GM10266 (cell line): ENCODE data around the gene VGLL4.

ENCODE experiments used
- DNase-seq: peaks from one replicate; pipeline ENCODE4 v3.0.0; 2012; ENCODE audit errors: extremely low spot score
- CTCF ChIP-seq: IDR thresholded peaks from 2 replicates; pipeline ENCODE4 v1.5.1; 2012; ENCODE audit warnings: mild to moderate bottlenecking, low read depth; ENCODE audit not compliant: control insufficient read depth, insufficient read depth; ENCODE audit errors: missing control alignments

The VGLL4 gene

DNA sequence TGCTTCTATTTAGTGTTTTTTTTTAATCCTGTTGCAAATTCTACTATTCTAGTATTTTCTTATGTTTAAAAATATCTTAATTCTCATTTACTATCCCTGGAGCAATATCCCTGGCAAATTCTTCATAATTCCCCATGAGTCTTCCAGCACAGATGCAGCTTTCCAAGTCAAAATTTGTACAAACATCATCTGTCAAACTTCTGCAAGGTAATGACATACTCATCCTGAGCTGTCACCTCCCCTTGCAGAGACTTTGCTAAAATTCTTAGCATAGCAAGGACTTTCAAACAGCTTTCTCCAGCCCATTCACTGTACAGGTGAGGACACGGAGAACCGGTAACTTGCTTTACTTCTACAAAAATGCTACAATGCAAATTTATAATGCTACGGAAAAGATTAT is 28.6 kb upstream of the VGLL4 start:
- no peak for TF ChIP-seq CTCF
- no peak for DNase-seq

GRCh38 chr3:11671648-11672100 is 28.0 kb upstream of the VGLL4 start:
- peak; percentile 37 for DNase-seq
- TF ChIP-seq CTCF: no peak

DNA sequence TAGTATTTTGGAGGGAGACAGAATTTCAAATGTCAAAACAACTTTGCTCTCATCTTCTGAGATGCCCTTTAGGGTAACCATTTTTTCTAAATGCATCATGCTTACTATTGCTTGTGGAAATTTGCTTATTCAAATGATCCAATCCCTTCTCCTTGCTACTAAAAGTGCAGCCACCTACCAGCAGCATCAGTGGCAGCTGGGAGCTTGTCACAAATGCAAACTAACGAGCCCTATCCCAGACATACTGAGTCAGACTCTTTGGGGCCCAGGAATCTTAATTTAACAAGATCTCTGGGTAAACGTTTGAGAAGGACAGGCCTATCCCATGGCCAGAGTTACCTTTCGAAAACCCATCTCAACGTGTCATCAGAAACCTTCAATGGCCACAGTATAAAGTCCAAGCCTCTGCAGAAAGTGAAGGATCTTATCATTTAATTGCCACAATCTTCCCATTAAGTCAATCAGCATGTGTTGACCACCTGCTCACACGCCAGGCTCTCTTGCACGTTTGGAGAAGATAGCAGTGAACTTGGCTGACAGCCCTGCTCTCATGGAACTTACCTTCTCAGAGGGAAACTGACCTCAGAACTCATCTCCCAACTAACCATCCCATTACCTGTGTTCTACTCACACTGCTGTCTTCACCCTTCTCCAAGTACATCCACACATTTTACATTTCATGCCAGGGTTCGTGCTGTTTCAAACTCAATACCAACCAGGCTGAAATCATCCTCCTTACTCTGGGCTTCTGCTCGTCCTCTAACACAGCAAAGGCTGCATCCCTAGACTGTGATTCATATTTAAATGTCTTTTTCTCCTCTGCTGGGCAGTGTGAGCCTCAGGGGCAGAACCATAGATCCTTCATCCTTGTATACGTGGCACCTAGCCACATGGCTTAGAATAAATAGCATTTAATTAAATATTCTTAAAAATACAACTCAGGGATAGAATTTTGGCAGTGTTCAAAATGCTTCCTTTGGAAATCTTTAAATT is 24.8 kb upstream of the VGLL4 start:
- DNase-seq: no peak
- TF ChIP-seq CTCF: no peak

GRCh38 chr3:11665331-11665730 is 21.6 kb upstream of the VGLL4 start:
- TF ChIP-seq CTCF: no peak
- no peak for DNase-seq

DNA sequence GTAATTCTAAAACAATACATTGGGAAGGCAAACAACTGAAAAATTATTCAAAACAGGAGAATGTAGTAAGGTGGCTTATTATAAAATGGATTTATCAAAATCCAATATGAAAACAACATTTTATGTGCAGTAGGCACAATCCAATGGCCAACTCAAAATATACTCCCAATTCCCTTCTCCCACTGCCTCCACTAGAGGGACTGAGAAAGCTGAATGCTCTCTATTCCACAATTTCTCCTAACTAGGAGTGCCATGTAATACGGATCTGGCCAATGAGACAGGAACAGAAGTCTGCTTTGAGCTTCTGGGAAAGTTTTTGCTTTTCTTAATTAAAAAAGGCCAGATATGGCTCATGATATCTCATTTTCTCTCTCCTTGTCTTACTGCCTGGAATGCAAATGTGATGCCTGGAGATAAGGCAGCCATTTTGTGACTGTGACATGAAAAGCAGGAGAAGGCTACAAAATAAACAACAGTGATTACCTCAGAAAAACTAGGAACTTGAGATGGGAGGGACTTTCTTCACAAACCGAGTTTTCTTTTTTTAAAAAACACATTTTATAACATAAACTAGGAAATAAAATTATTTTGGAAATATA is 18.8 kb upstream of the VGLL4 start:
- no peak for DNase-seq
- no peak for TF ChIP-seq CTCF

DNA sequence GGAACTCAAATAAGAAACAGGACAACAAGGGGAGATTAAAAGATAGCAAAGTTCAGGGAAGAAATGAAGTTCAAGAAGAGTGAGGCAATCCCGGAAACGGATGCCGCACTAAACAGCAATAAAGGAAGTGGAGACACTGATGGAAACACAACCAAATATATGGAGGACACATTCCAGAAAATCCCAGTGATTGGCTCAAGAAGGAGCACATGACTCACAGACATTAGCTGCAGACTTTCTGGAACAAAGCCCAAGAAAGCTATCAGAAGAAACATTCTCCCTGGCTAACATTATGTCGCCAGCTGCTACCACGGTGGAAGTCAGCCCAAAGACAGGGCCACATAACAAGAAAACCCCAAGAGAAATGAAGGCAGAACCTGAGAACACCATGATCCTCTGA is 18.1 kb upstream of the VGLL4 start:
- TF ChIP-seq CTCF: no peak
- no peak for DNase-seq
